Gastrocnemius medialis (tissue), 4 donors: ENCODE measurements around the gene SMTN.
"Not testable (repeated sequence)": the region's sequence is repeated elsewhere in the genome, so short reads cannot be mapped to it uniquely, and the experiment has no call there.

Experiments used
- POLR2A ChIP-seq, 2 donors: fragments of 450-650 bp; IDR thresholded peaks; one replicate each; pipeline ENCODE4 v1.6.1; 2017; ENCODE audit warnings: antibody characterized with exemption in 2 of 2, mild to moderate bottlenecking in 2 of 2, moderate library complexity in 2 of 2
- TF ChIP-seq, protein P1 (sequence below), 5 experiments: fragments of 450-650 bp in 3 of 5; fragments of 200-600 bp in 2 of 5; sonication (generic) in 2 of 5; IDR thresholded peaks in 4 of 5; conservative IDR thresholded peaks in 1 of 5; 1 replicate in 4 of 5; 2 replicates in 1 of 5; pipeline ENCODE4 v1.5.1; 2016 to 2019; ENCODE audit warnings: antibody characterized with exemption in 5 of 5, mild to moderate bottlenecking in 3 of 5, moderate library complexity in 3 of 5

- TF ChIP-seq POLR2A (IDR thresholded peaks at IDR 0.05), result not testable (repeated sequence)
- TF ChIP-seq, protein P1, sequence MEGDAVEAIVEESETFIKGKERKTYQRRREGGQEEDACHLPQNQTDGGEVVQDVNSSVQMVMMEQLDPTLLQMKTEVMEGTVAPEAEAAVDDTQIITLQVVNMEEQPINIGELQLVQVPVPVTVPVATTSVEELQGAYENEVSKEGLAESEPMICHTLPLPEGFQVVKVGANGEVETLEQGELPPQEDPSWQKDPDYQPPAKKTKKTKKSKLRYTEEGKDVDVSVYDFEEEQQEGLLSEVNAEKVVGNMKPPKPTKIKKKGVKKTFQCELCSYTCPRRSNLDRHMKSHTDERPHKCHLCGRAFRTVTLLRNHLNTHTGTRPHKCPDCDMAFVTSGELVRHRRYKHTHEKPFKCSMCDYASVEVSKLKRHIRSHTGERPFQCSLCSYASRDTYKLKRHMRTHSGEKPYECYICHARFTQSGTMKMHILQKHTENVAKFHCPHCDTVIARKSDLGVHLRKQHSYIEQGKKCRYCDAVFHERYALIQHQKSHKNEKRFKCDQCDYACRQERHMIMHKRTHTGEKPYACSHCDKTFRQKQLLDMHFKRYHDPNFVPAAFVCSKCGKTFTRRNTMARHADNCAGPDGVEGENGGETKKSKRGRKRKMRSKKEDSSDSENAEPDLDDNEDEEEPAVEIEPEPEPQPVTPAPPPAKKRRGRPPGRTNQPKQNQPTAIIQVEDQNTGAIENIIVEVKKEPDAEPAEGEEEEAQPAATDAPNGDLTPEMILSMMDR (IDR thresholded peaks at IDR 0.05 in 4 of 5, conservative IDR thresholded peaks at IDR 0.05 in 1 of 5), result not testable (repeated sequence)
Measured at GRCh38 chr22:31073545-31074145, 7.5 kb upstream of the SMTN start.
